ENCODE data around the gene COMT.
A peak's percentile ranks its signal among the peaks of the same experiment; 100 is the strongest.

COMT gene

GRCh38 chr22:19981961-19982920 is 40.7 kb downstream of the COMT start:
- ATAC-seq (no peak), DNase-seq (no peak)
- Mint-ChIP-seq H3K27ac (no peak overlapping the region), H3K4me3 (no peak overlapping the region), H3K27me3 (peaks cover 2% of the 10 kb centered on the region), H3K36me3 (ENCODE audit: low read depth) (no peaks in the 10 kb centered on the region), H3K9me3 (no peaks in the 10 kb centered on the region), H3K4me1 (peaks cover 4% of the 10 kb centered on the region)

- ATAC-seq, result no peak
- H3K4me3 Mint-ChIP-seq, result no peak overlapping the region
Measured at GRCh38 chr22:19982991-19983578, 41.5 kb downstream of the COMT start.

DNA sequence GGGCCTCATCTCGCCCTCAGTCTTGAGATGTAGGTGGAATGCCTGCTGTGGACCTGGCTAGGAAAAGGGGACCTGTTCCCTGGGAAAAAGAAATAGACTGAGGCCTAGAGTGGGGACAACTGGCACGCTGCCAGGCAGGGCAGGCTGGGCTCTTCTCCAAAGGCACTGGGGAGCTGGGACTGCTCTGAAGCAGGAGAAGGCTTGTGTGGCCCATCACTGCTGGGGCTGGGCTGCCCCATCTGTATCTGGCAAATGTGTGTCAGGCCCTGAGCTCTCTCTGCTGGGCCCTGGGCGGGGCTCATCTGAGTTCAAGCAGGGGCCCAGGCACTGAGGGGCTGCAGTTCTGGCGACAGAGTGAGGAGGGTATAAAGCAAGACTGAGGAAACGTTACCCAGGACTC is 42.2 kb downstream of the COMT start:
- Mint-ChIP-seq H3K27me3 (peaks cover 2% of the 10 kb centered on the region), H3K4me3 (no peak overlapping the region), H3K27ac (no peak overlapping the region), H3K36me3 (ENCODE audit: low read depth) (no peaks in the 10 kb centered on the region), H3K4me1 (peaks cover 4% of the 10 kb centered on the region), H3K9me3 (no peaks in the 10 kb centered on the region)
- ATAC-seq (no peak), DNase-seq (no peak)

More at GRCh38 chr22:19982991-19983578, 41.5 kb downstream of the COMT start:
- no peak for DNase-seq
- Mint-ChIP-seq H3K4me1 (peaks cover 4% of the 10 kb centered on the region), H3K9me3 (no peaks in the 10 kb centered on the region), H3K27me3 (peaks cover 2% of the 10 kb centered on the region), H3K36me3 (ENCODE audit: low read depth) (no peaks in the 10 kb centered on the region), H3K27ac (no peak overlapping the region)

DNA sequence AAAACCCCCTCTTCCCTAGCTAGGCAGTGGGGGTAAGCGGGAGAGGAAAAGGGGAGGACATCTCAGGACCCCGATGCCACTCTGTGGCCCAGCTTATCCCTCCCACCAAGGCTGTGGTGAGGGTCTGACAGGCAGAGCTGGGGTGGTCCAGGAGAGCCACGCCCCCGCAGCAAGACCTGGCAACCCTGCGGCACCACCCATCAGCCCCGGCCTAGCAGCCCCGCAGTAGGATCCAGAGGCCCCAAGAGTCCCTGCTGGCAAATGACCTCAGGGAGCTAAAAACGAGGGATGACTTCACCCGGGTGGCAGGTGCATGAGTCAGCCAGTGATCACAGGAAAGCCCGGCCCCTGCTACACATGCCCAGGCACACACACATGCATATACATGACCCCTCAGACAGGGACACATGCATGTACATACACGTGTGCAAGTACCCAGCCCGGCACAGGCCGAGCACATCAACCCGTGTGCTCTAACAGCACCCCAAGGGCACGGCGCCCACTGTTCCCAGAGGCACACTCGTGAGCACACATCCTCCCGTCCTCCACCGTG is 42.7 kb downstream of the COMT start:
- peak; percentile 48 for ATAC-seq
- Mint-ChIP-seq H3K27ac (no peak overlapping the region), H3K9me3 (no peaks in the 10 kb centered on the region), H3K4me1 (peaks cover 4% of the 10 kb centered on the region), H3K27me3 (peaks cover 2% of the 10 kb centered on the region), H3K36me3 (ENCODE audit: low read depth) (no peaks in the 10 kb centered on the region), H3K4me3 (no peak overlapping the region)
- peak; percentile 26 for DNase-seq

GRCh38 chr22:19984851-19985811 is 43.6 kb downstream of the COMT start:
- DNase-seq, result no peak
- H3K36me3 Mint-ChIP-seq (ENCODE audit: low read depth), result no peaks in the 10 kb centered on the region
- no peak overlapping the region for H3K27ac Mint-ChIP-seq
- peaks cover 2% of the 10 kb centered on the region for H3K27me3 Mint-ChIP-seq
- peaks cover 4% of the 10 kb centered on the region for H3K4me1 Mint-ChIP-seq
- H3K4me3 Mint-ChIP-seq, result no peak overlapping the region
- no peaks in the 10 kb centered on the region for H3K9me3 Mint-ChIP-seq
- no peak for ATAC-seq

GRCh38 chr22:19986011-19986409 is 44.4 kb downstream of the COMT start:
- peaks cover 2% of the 10 kb centered on the region for H3K27me3 Mint-ChIP-seq
- no peaks in the 10 kb centered on the region for H3K9me3 Mint-ChIP-seq
- ATAC-seq (no peak), DNase-seq (no peak)
- no peak overlapping the region for H3K27ac Mint-ChIP-seq
- peaks cover 4% of the 10 kb centered on the region for H3K4me1 Mint-ChIP-seq
- no peaks in the 10 kb centered on the region for H3K36me3 Mint-ChIP-seq (ENCODE audit: low read depth)
- H3K4me3 Mint-ChIP-seq, result peak overlapping the region; percentile 21

DNA sequence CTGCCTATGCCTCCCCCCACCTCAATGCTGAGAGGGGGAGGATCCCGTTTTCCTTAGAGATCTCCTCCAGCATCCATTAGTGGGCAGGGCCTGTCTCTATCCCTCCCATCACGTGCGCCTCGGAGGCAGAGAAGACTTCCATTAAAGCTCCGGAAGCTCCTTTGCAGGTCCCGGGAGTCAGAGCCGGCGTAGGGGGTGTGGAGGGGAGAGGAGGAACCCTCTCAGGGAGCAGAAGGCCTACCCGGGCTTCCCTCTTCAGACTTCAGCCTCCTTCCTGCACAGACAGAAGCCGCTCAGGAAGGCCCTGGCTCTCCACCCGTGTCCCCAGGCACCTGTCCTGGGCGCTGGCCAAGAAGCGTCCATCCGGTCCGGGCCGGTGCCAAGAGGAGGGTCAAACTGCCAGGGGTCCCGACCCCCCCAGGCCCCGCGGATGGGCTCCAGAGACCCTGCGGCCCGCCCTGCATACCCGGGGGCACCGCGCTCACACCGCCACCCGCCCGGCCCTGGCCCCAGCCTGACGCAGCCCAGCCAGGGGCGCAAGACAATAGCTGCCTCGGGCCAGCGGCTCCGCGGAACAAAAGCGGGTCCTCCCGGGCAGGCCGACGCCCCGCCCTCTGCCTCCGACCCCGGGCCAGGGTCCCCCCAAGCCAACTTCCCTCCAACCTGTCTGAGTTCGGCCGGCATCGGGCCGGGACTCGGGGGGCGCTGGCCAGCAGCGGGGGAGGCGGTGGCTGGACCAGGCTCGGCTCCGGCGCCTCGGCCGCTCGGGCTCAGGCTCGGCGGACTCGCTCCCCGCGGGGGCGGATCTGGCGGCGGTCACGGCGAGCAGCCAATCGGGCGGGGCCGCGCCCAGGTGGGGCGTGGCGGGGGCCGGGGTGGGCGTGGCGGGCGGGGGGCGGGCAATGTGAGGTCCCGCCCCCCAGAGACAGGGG is 45.1 kb downstream of the COMT start:
- H3K9me3 Mint-ChIP-seq, result no peaks in the 10 kb centered on the region
- peak; percentile 75 for DNase-seq

GRCh38 chr22:19987394-19988306 is 46.1 kb downstream of the COMT start:
- H3K4me3 Mint-ChIP-seq, result peak overlapping the region; percentile 17
- no peaks in the 10 kb centered on the region for H3K36me3 Mint-ChIP-seq (ENCODE audit: low read depth)
- DNase-seq (no peak), ATAC-seq (no peak)
- H3K4me1 Mint-ChIP-seq, result peaks cover 4% of the 10 kb centered on the region
- H3K9me3 Mint-ChIP-seq, result no peaks in the 10 kb centered on the region
- peaks cover 2% of the 10 kb centered on the region for H3K27me3 Mint-ChIP-seq
- no peak overlapping the region for H3K27ac Mint-ChIP-seq

More for the DNA sequence above, 45.1 kb downstream of the COMT start:
- H3K4me3 Mint-ChIP-seq, result peak overlapping the region; percentile 21
- H3K27me3 Mint-ChIP-seq, result peaks cover 2% of the 10 kb centered on the region
- H3K4me1 Mint-ChIP-seq, result peaks cover 4% of the 10 kb centered on the region
- no peak overlapping the region for H3K27ac Mint-ChIP-seq
- H3K36me3 Mint-ChIP-seq (ENCODE audit: low read depth), result no peaks in the 10 kb centered on the region
- peak; percentile 58 for ATAC-seq

- H3K36me3 Mint-ChIP-seq (ENCODE audit: low read depth), result no peaks in the 10 kb centered on the region
- H3K27me3 Mint-ChIP-seq, result peaks cover 2% of the 10 kb centered on the region
- ATAC-seq (no peak), DNase-seq (no peak)
- H3K4me3 Mint-ChIP-seq, result no peak overlapping the region
- H3K9me3 Mint-ChIP-seq, result no peaks in the 10 kb centered on the region
- peaks cover 4% of the 10 kb centered on the region for H3K4me1 Mint-ChIP-seq
- no peak overlapping the region for H3K27ac Mint-ChIP-seq
Measured at GRCh38 chr22:19988331-19988808, 46.8 kb downstream of the COMT start.

- Mint-ChIP-seq H3K4me3 (no peak overlapping the region), H3K27ac (no peak overlapping the region)
Measured at GRCh38 chr22:19988965-19989724, 47.6 kb downstream of the COMT start.

GRCh38 chr22:19989725-19990067 is 48.1 kb downstream of the COMT start:
- Mint-ChIP-seq H3K27ac (no peak overlapping the region), H3K9me3 (no peaks in the 10 kb centered on the region), H3K36me3 (ENCODE audit: low read depth) (no peaks in the 10 kb centered on the region), H3K4me1 (peaks cover 4% of the 10 kb centered on the region), H3K27me3 (peaks cover 2% of the 10 kb centered on the region), H3K4me3 (no peak overlapping the region)
- DNase-seq (no peak), ATAC-seq (no peak)

More at GRCh38 chr22:19988965-19989724, 47.6 kb downstream of the COMT start:
- H3K9me3 Mint-ChIP-seq, result no peaks in the 10 kb centered on the region
- no peaks in the 10 kb centered on the region for H3K36me3 Mint-ChIP-seq (ENCODE audit: low read depth)
- DNase-seq, result no peak
- H3K4me1 Mint-ChIP-seq, result peaks cover 4% of the 10 kb centered on the region
- H3K27me3 Mint-ChIP-seq, result peaks cover 2% of the 10 kb centered on the region
- ATAC-seq, result no peak

- Mint-ChIP-seq H3K27me3 (peaks cover 2% of the 10 kb centered on the region), H3K4me1 (peaks cover 4% of the 10 kb centered on the region), H3K9me3 (no peaks in the 10 kb centered on the region), H3K27ac (no peak overlapping the region), H3K4me3 (no peak overlapping the region), H3K36me3 (ENCODE audit: low read depth) (no peaks in the 10 kb centered on the region)
- no peak for DNase-seq
- no peak for ATAC-seq
Measured at GRCh38 chr22:19990188-19990587, 48.6 kb downstream of the COMT start.

All from activated naive CD8-positive, alpha-beta T cell treated with anti-CD3 and anti-CD28 coated beads, Interleukin-2, amount 50 U/mL, for 24 hours (primary cell).